H1 (cell line): ENCODE data around the gene SPTBN4. TPM values are rescaled to one million over a fixed set of nuclear protein-coding genes. Genes with fewer than 3 reads are reported as not detected.
"Not testable (repeated sequence)": the region's sequence is repeated elsewhere in the genome, so short reads cannot be mapped to it uniquely, and the experiment has no call there.

Source experiments
- CTCF ChIA-PET: fragments of 300-600 bp; sonication (Branson Sonifier 250); formaldehyde crosslinking; loops from one replicate; lab custom pipeline; 2021; ENCODE audit not compliant: partially characterized antibody; lab: Charles Lee
- POLR2A ChIA-PET: fragments of 300-600 bp; sonication (Branson Sonifier 250); formaldehyde crosslinking; loops from one replicate; lab custom pipeline; 2021; ENCODE audit warnings: inconsistent platforms; ENCODE audit not compliant: partially characterized antibody; lab: Charles Lee
- DNase-seq, 2 experiments: peaks; one replicate each; pipeline versions ENCODE4 v3.0.0 to v3.0.0-alpha.2; 2010 to 2022; ENCODE audit warnings: low spot score in 2 of 2, low read depth in 1 of 2, mixed read lengths in 1 of 2
- FAIRE-seq: peaks from 2 replicates; lab custom pipeline; 2011; peaks lifted over from hg19 to GRCh38; lab: Jason Lieb, UNC
- H2AFZ ChIP-seq: 2 replicates; pipeline ENCODE4 v1.8.1; 2012; ENCODE audit warnings: low read length, inconsistent platforms
- H2AK5ac ChIP-seq: 2 replicates; pipeline ENCODE4 v1.6.1; 2013; ENCODE audit warnings: low read depth, low read length
- H2BK120ac ChIP-seq: replicated peaks from 2 replicates; pipeline ENCODE3; 2013; ENCODE audit warnings: low read depth, low read length, inconsistent platforms
- H2BK12ac ChIP-seq: 2 replicates; pipeline ENCODE4 v1.6.1; 2013; ENCODE audit warnings: low read depth, low read length
- H2BK15ac ChIP-seq: 2 replicates; pipeline ENCODE4 v1.6.1; 2013; ENCODE audit warnings: low read length
- H2BK20ac ChIP-seq: 2 replicates; pipeline ENCODE4 v1.6.1; 2013; ENCODE audit warnings: low read length
- H2BK5ac ChIP-seq: 2 replicates; pipeline ENCODE4 v1.6.1; 2013; ENCODE audit warnings: low read depth, low read length
- H3K14ac ChIP-seq: 2 replicates; pipeline ENCODE4 v1.6.1; 2013; ENCODE audit warnings: inconsistent platforms; ENCODE audit not compliant: insufficient read length
- H3K18ac ChIP-seq: 2 replicates; pipeline ENCODE4 v1.6.1; 2013; ENCODE audit warnings: low read length; ENCODE audit errors: extremely low read depth
- H3K23ac ChIP-seq: 2 replicates; pipeline ENCODE4 v1.6.1; 2013; ENCODE audit warnings: inconsistent platforms; ENCODE audit not compliant: insufficient read length
- H3K23me2 ChIP-seq: 2 replicates; pipeline ENCODE4 v1.6.1; 2013; ENCODE audit warnings: low read depth, low read length
- H3K27ac ChIP-seq: 2 replicates; pipeline ENCODE4 v1.6.1; 2011; ENCODE audit warnings: low read depth, low read length, inconsistent platforms
- H3K27me3 ChIP-seq, 4 experiments: replicated peaks in 1 of 4; 1 replicate in 1 of 4; 2 replicates in 3 of 4; pipeline versions ENCODE4 v1.6.1 to v1.8.1; 2011 to 2013; ENCODE audit warnings: low read length in 3 of 4, mild to moderate bottlenecking in 3 of 4, inconsistent platforms in 2 of 4, mixed read lengths in 2 of 4, moderate library complexity in 1 of 4; ENCODE audit not compliant: control insufficient read depth in 3 of 4, insufficient read depth in 3 of 4; ENCODE audit errors: extremely low read depth in 1 of 4
- H3K36me3 ChIP-seq, 4 experiments: 2 replicates each; pipeline versions ENCODE4 v1.6.1 to v1.8.1; 2011 to 2013; ENCODE audit warnings: mild to moderate bottlenecking in 4 of 4, low read length in 3 of 4, moderate library complexity in 2 of 4, control low read depth in 1 of 4, inconsistent platforms in 1 of 4; ENCODE audit not compliant: insufficient read depth in 4 of 4, control insufficient read depth in 2 of 4
- H3K4ac ChIP-seq: replicated peaks from 2 replicates; pipeline ENCODE3; 2013; ENCODE audit warnings: low read length, low read depth, mixed read lengths, inconsistent platforms; ENCODE audit not compliant: insufficient read length
- H3K4me1 ChIP-seq, 4 experiments: replicated peaks in 1 of 4; 1 replicate in 1 of 4; 2 replicates in 3 of 4; pipeline versions ENCODE4 v1.6.1 to v1.8.1; 2011 to 2013; ENCODE audit warnings: low read length in 3 of 4, inconsistent platforms in 2 of 4, mixed read lengths in 1 of 4; ENCODE audit not compliant: insufficient read depth in 4 of 4, control insufficient read depth in 3 of 4
- H3K4me2 ChIP-seq, 2 experiments: 2 replicates each; pipeline versions ENCODE4 v1.6.1 to v1.8.1; 2011 to 2013; ENCODE audit warnings: low read depth in 2 of 2, low read length in 2 of 2, control low read depth in 1 of 2, inconsistent platforms in 1 of 2, mild to moderate bottlenecking in 1 of 2; ENCODE audit not compliant: insufficient read depth in 1 of 2
- H3K4me3 ChIP-seq, 4 experiments: fragments of 200-600, 300-600 bp in 1 of 4; sonication (generic), shearing (Covaris generic), sonication (Bioruptor Twin) in 1 of 4; 2 replicates each; pipeline versions ENCODE4 v1.5.1 to v1.8.1; 2011 to 2016; ENCODE audit warnings: low read length in 4 of 4, low read depth in 3 of 4, control low read depth in 2 of 4, inconsistent platforms in 2 of 4, mild to moderate bottlenecking in 2 of 4, mixed read lengths in 1 of 4, moderate library complexity in 1 of 4; ENCODE audit not compliant: insufficient read depth in 2 of 4; ENCODE audit errors: extremely low read depth in 1 of 4
- H3K56ac ChIP-seq: replicated peaks from 2 replicates; pipeline ENCODE3; 2013; ENCODE audit warnings: low read depth, mild to moderate bottlenecking, mixed read lengths, low read length, inconsistent platforms; ENCODE audit not compliant: insufficient read length
- H3K79me1 ChIP-seq: 2 replicates; pipeline ENCODE4 v1.6.1; 2013; ENCODE audit warnings: low read depth, low read length, control low read depth
- H3K79me2 ChIP-seq, 2 experiments: 2 replicates each; pipeline versions ENCODE4 v1.6.1 to v1.8.1; 2012 to 2013; ENCODE audit warnings: low read length in 2 of 2, mild to moderate bottlenecking in 2 of 2, inconsistent platforms in 1 of 2; ENCODE audit not compliant: insufficient read depth in 2 of 2, control insufficient read depth in 1 of 2
- H3K9ac ChIP-seq, 4 experiments: replicated peaks in 1 of 4; 1 replicate in 1 of 4; 2 replicates in 3 of 4; pipeline versions ENCODE4 v1.6.1 to v1.8.1; 2011 to 2013; ENCODE audit warnings: low read depth in 3 of 4, low read length in 3 of 4, control low read depth in 2 of 4, mild to moderate bottlenecking in 2 of 4, moderate library complexity in 2 of 4, inconsistent platforms in 1 of 4; ENCODE audit errors: extremely low read depth in 1 of 4
- H3K9me3 ChIP-seq, 2 experiments: 2 replicates each; pipeline versions ENCODE4 v1.6.1 to v1.8.1; 2012 to 2013; ENCODE audit warnings: mild to moderate bottlenecking in 2 of 2, moderate library complexity in 2 of 2, control low read depth in 1 of 2, inconsistent platforms in 1 of 2, low read depth in 1 of 2, low read length in 1 of 2, mixed read lengths in 1 of 2; ENCODE audit not compliant: insufficient read depth in 2 of 2
- H4K20me1 ChIP-seq, 2 experiments: replicated peaks in 1 of 2; 2 replicates each; pipeline versions ENCODE3 to v1.8.1; 2011 to 2013; ENCODE audit warnings: inconsistent platforms in 2 of 2, low read length in 2 of 2, mild to moderate bottlenecking in 1 of 2; ENCODE audit not compliant: insufficient read depth in 2 of 2, control insufficient read depth in 1 of 2
- H4K5ac ChIP-seq: 2 replicates; pipeline ENCODE4 v1.6.1; 2013; ENCODE audit warnings: low read length, low read depth, mixed read lengths, inconsistent platforms; ENCODE audit not compliant: insufficient read length
- H4K8ac ChIP-seq: 2 replicates; pipeline ENCODE4 v1.8.0; 2013; ENCODE audit warnings: mild to moderate bottlenecking, moderate library complexity, low read length, inconsistent platforms; ENCODE audit not compliant: insufficient read depth; ENCODE audit errors: extremely low read depth
- H4K91ac ChIP-seq: replicated peaks from 2 replicates; pipeline ENCODE3; 2013; ENCODE audit warnings: low read length, mixed read lengths, inconsistent platforms; ENCODE audit not compliant: insufficient read length
- WGBS, 2 experiments: shearing (Covaris generic) in 1 of 2; methylation state at CpG; one replicate each; pipeline versions ENCODE4 v1.1.6 to v1.1.7; 2013 to 2015; ENCODE audit warnings: low lambda C conversion rate in 2 of 2, mixed read lengths in 2 of 2, inconsistent platforms in 1 of 2, low coverage in 1 of 2, missing lambda C conversion rate in 1 of 2; ENCODE audit not compliant: insufficient replicate concordance in 2 of 2, insufficient coverage in 1 of 2, insufficient read length in 1 of 2; ENCODE audit errors: extremely low coverage in 1 of 2, missing lambda C conversion rate in 1 of 2; 5-methylcytosine and 5-hydroxymethylcytosine counted together
- polyA plus RNA-seq, 7 experiments: library from polyadenylated mRNA; depleted of rRNA in 3 of 7; stranded (reverse) in 5 of 7; unstranded in 2 of 7; fragments of >200 nt in 5 of 7; fragments of 200-250 nt in 2 of 7; gene quantifications; 1 replicate in 5 of 7; 2 replicates in 1 of 7; 4 replicates in 1 of 7; pipeline versions ENCODE4 v1.2.1 to v1.2.3, GENCODE V29; 2011 to 2013; ENCODE audit warnings: missing spikeins in 2 of 7, mixed read lengths in 2 of 7
- total RNA-seq: library from RNA; stranded (reverse); fragmentation: NEBNext Ultra II Directional; extraction: Animal tissue kit (Norgen Biotek cat#: 25700); gene quantifications from 2 replicates; pipeline ENCODE4 v1.2.1, GENCODE V29; 2021

Gene SPTBN4
- total and polyA plus RNA-seq, 2 of the 8 experiments (the other 6 are each of a cell fraction or from before 2014, with no cell fraction given) = 1.9 to 3.0 TPM

GRCh38 chr19:40453943-40454342, 12.9 kb upstream of the SPTBN4 start:
- 88% methylated on average over 6 of the region's 6 CpGs; no CpG with 5 or more reads in 1 of the 2 experiments for WGBS, 2 experiments
- not testable (repeated sequence) for H3K56ac ChIP-seq, H3K79me2 ChIP-seq, H2BK15ac ChIP-seq, H2BK20ac ChIP-seq, H4K20me1 ChIP-seq, H2BK120ac ChIP-seq, H3K27ac ChIP-seq, H2BK5ac ChIP-seq, H4K5ac ChIP-seq, H4K8ac ChIP-seq, H3K14ac ChIP-seq, H3K18ac ChIP-seq, H2BK12ac ChIP-seq, DNase-seq, H3K9me3 ChIP-seq, H3K23ac ChIP-seq, H4K91ac ChIP-seq, H3K27me3 ChIP-seq, H2AFZ ChIP-seq, H3K9ac ChIP-seq, H3K23me2 ChIP-seq, H3K4me3 ChIP-seq, FAIRE-seq, H3K4ac ChIP-seq, H3K4me2 ChIP-seq, H3K4me1 ChIP-seq, H3K79me1 ChIP-seq, H2AK5ac ChIP-seq, H3K36me3 ChIP-seq
- POLR2A ChIA-PET = interaction anchor here (1.2 to 3.0 kb wide), 4 partner anchors 7 to 31 kb away, joined by 3 to 16 read pairs (median 8); partner anchors contain the start of gene SERTAD3
- CTCF ChIA-PET = interaction anchor here (0.6 to 6.2 kb wide), 7 partner anchors 9 to 149 kb away, joined by 3 to 49 read pairs (median 3); partner anchors contain the start of gene BLVRB
